IPS-20b (cell line): ENCODE results near the gene VPS18.

Source experiments
- H3K27ac ChIP-seq: one replicate; pipeline ENCODE4 v1.5.1; 2013; ENCODE audit warnings: low read length
- H3K27me3 ChIP-seq: 2 replicates; pipeline ENCODE4 v1.6.1; 2013; ENCODE audit warnings: mild to moderate bottlenecking, low read length, inconsistent platforms; ENCODE audit not compliant: insufficient read depth
- H3K36me3 ChIP-seq: 2 replicates; pipeline ENCODE4 v1.6.1; 2013; ENCODE audit warnings: low read depth, mild to moderate bottlenecking, inconsistent platforms, low read length, moderate library complexity; ENCODE audit not compliant: insufficient read depth
- H3K4me1 ChIP-seq: 2 replicates; pipeline ENCODE4 v1.6.1; 2013; ENCODE audit warnings: mild to moderate bottlenecking, control low read depth, inconsistent platforms, low read length, moderate library complexity; ENCODE audit not compliant: insufficient read depth
- H3K4me3 ChIP-seq: 2 replicates; pipeline ENCODE4 v1.5.1; 2013; ENCODE audit warnings: mild to moderate bottlenecking, low read length, inconsistent platforms
- H3K9ac ChIP-seq: 2 replicates; pipeline ENCODE4 v1.6.1; 2013; ENCODE audit warnings: low read depth, mild to moderate bottlenecking, inconsistent platforms, low read length, moderate library complexity
- H3K9me3 ChIP-seq: 2 replicates; pipeline ENCODE4 v1.6.1; 2013; ENCODE audit warnings: mild to moderate bottlenecking, low read depth, low read length, inconsistent platforms; ENCODE audit not compliant: insufficient read depth

VPS18 gene

GRCh38 chr15:40893733-40894680 lies at the start of gene VPS18:
VPS18 (plus strand) TSS chr15:40894450; CDS start chr15:40894769, 319 bp downstream.
- Histone ChIP-seq H3K9ac (peak within 1 kb of the TSS; percentile 95), H3K27me3 (peaks cover 20% of the 10 kb centered on the region), H3K9me3 (no peaks in the 10 kb centered on the region), H3K36me3 (peaks cover 31% of the 10 kb centered on the region), H3K27ac (peak within 1 kb of the TSS; percentile 61), H3K4me1 (no peaks in the 10 kb centered on the region), H3K4me3 (peak within 1 kb of the TSS; percentile 96)

GRCh38 chr15:40844696-40845030 lies 49.6 kb upstream of the VPS18 start:
- Histone ChIP-seq H3K4me3 (peak overlapping the region; percentile 96), H3K27ac (peak overlapping the region; percentile 31), H3K27me3 (peaks cover 33% of the 10 kb centered on the region), H3K4me1 (peaks cover 22% of the 10 kb centered on the region), H3K36me3 (peaks cover 25% of the 10 kb centered on the region; the same call in 1 of the 2 replicates), H3K9me3 (no peaks in the 10 kb centered on the region), H3K9ac (peak overlapping the region; percentile 88; the same call in 1 of the 2 replicates)

GRCh38 chr15:40845036-40845435 lies 49.2 kb upstream of the VPS18 start:
- Histone ChIP-seq H3K27me3 (peaks cover 33% of the 10 kb centered on the region), H3K9me3 (no peaks in the 10 kb centered on the region), H3K4me3 (peak overlapping the region; percentile 96), H3K27ac (peak overlapping the region; percentile 31), H3K4me1 (peaks cover 22% of the 10 kb centered on the region), H3K9ac (peak overlapping the region; percentile 88; the same call in 1 of the 2 replicates), H3K36me3 (peaks cover 25% of the 10 kb centered on the region; the same call in 1 of the 2 replicates)

- Histone ChIP-seq H3K36me3 (peaks cover 31% of the 10 kb centered on the region; the same call in 1 of the 2 replicates), H3K4me3 (peak overlapping the region; percentile 96), H3K27me3 (peaks cover 33% of the 10 kb centered on the region), H3K27ac (no peak overlapping the region), H3K9ac (peak overlapping the region; percentile 58), H3K4me1 (peaks cover 22% of the 10 kb centered on the region), H3K9me3 (no peaks in the 10 kb centered on the region)
Observed at GRCh38 chr15:40845511-40846284, 48.6 kb upstream of the VPS18 start.

GRCh38 chr15:40846841-40847222 lies 47.4 kb upstream of the VPS18 start:
- Histone ChIP-seq H3K4me1 (peaks cover 22% of the 10 kb centered on the region), H3K9ac (peak overlapping the region; percentile 31; the same call in 1 of the 2 replicates), H3K9me3 (no peaks in the 10 kb centered on the region), H3K27me3 (peaks cover 29% of the 10 kb centered on the region), H3K36me3 (peaks cover 42% of the 10 kb centered on the region; the same call in 1 of the 2 replicates), H3K4me3 (peak overlapping the region; percentile 96; the same call in 1 of the 2 replicates), H3K27ac (no peak overlapping the region)

GRCh38 chr15:40847223-40847961 lies 46.9 kb upstream of the VPS18 start:
- Histone ChIP-seq H3K36me3 (peaks cover 46% of the 10 kb centered on the region; the same call in 1 of the 2 replicates), H3K9ac (peak overlapping the region; percentile 31; the same call in 1 of the 2 replicates), H3K9me3 (no peaks in the 10 kb centered on the region), H3K4me3 (peak overlapping the region; percentile 37; the same call in 1 of the 2 replicates), H3K27me3 (peaks cover 25% of the 10 kb centered on the region), H3K4me1 (peaks cover 22% of the 10 kb centered on the region), H3K27ac (no peak overlapping the region)

GRCh38 chr15:40850576-40851112 lies 43.6 kb upstream of the VPS18 start:
- Histone ChIP-seq H3K4me3 (no peak overlapping the region), H3K36me3 (peaks cover 79% of the 10 kb centered on the region), H3K27me3 (no peaks in the 10 kb centered on the region; the same call in 1 of the 2 replicates), H3K27ac (no peak overlapping the region), H3K9me3 (no peaks in the 10 kb centered on the region), H3K9ac (no peak overlapping the region), H3K4me1 (peaks cover 13% of the 10 kb centered on the region)

GRCh38 chr15:40852529-40852928 lies 41.7 kb upstream of the VPS18 start:
- Histone ChIP-seq H3K27me3 (no peaks in the 10 kb centered on the region), H3K36me3 (peaks cover 87% of the 10 kb centered on the region), H3K4me3 (no peak overlapping the region), H3K9ac (no peak overlapping the region), H3K4me1 (peaks cover 3% of the 10 kb centered on the region), H3K9me3 (no peaks in the 10 kb centered on the region), H3K27ac (no peak overlapping the region)

GRCh38 chr15:40853241-40853890 lies 40.9 kb upstream of the VPS18 start:
- H3K36me3 ChIP-seq = peaks cover 81% of the 10 kb centered on the region
- no peaks in the 10 kb centered on the region for H3K4me1 ChIP-seq
- no peaks in the 10 kb centered on the region for H3K9me3 ChIP-seq
- H3K27me3 ChIP-seq = no peaks in the 10 kb centered on the region
- H3K9ac ChIP-seq = no peak overlapping the region
- no peak overlapping the region for H3K27ac ChIP-seq
- H3K4me3 ChIP-seq = no peak overlapping the region

- H3K4me3 ChIP-seq = no peak overlapping the region
- H3K36me3 ChIP-seq = peaks cover 76% of the 10 kb centered on the region
- no peak overlapping the region for H3K27ac ChIP-seq
- no peaks in the 10 kb centered on the region for H3K27me3 ChIP-seq
- H3K9ac ChIP-seq = no peak overlapping the region
- H3K4me1 ChIP-seq = no peaks in the 10 kb centered on the region
- no peaks in the 10 kb centered on the region for H3K9me3 ChIP-seq
Observed at GRCh38 chr15:40854161-40854560, 40.1 kb upstream of the VPS18 start.
